Fibroblast of villous mesenchyme (primary cell): Measurements from ENCODE around the gene HACD2. TPM values are rescaled to one million over a fixed set of nuclear protein-coding genes. Genes with fewer than 3 reads are reported as not detected.
"Not testable (repeated sequence)": the region's sequence is repeated elsewhere in the genome, so short reads cannot be mapped to it uniquely, and the experiment has no call there.

ENCODE experiments used
- DNase-seq: peaks from one replicate; pipeline ENCODE4 v3.0.0-alpha.2; 2010; ENCODE audit warnings: low read depth
- H3K4me3 ChIP-seq: 2 replicates; pipeline ENCODE4 v1.5.1; 2011; ENCODE audit warnings: low read depth, mild to moderate bottlenecking, low read length
- total RNA-seq: library from RNA; depleted of rRNA; stranded (reverse); fragments of >200 nt; gene quantifications from 2 replicates; pipeline ENCODE4 v1.2.3, GENCODE V29; 2012
- TF ChIP-seq, protein P1 (sequence below): IDR thresholded peaks from 2 replicates; pipeline ENCODE4 v1.5.1; 2012; ENCODE audit warnings: low read depth, mild to moderate bottlenecking, low read length; ENCODE audit not compliant: insufficient read depth

HACD2 gene
- total RNA-seq, 1 donor, result 51.8 TPM

- DNase-seq, result no peak
- no peak overlapping the region for H3K4me3 ChIP-seq
- TF ChIP-seq, protein P1, sequence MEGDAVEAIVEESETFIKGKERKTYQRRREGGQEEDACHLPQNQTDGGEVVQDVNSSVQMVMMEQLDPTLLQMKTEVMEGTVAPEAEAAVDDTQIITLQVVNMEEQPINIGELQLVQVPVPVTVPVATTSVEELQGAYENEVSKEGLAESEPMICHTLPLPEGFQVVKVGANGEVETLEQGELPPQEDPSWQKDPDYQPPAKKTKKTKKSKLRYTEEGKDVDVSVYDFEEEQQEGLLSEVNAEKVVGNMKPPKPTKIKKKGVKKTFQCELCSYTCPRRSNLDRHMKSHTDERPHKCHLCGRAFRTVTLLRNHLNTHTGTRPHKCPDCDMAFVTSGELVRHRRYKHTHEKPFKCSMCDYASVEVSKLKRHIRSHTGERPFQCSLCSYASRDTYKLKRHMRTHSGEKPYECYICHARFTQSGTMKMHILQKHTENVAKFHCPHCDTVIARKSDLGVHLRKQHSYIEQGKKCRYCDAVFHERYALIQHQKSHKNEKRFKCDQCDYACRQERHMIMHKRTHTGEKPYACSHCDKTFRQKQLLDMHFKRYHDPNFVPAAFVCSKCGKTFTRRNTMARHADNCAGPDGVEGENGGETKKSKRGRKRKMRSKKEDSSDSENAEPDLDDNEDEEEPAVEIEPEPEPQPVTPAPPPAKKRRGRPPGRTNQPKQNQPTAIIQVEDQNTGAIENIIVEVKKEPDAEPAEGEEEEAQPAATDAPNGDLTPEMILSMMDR, result no peak
Measured at GRCh38 chr3:123611082-123611481, 26.2 kb upstream of the HACD2 start.

GRCh38 chr3:123610331-123610730 is 25.5 kb upstream of the HACD2 start:
- DNase-seq, result no peak
- H3K4me3 ChIP-seq, result no peak overlapping the region
- TF ChIP-seq, protein P1, result no peak

GRCh38 chr3:123609063-123609462 is 24.2 kb upstream of the HACD2 start:
- no peak overlapping the region for H3K4me3 ChIP-seq
- TF ChIP-seq, protein P1, result no peak
- DNase-seq, result peak; percentile 39

DNA sequence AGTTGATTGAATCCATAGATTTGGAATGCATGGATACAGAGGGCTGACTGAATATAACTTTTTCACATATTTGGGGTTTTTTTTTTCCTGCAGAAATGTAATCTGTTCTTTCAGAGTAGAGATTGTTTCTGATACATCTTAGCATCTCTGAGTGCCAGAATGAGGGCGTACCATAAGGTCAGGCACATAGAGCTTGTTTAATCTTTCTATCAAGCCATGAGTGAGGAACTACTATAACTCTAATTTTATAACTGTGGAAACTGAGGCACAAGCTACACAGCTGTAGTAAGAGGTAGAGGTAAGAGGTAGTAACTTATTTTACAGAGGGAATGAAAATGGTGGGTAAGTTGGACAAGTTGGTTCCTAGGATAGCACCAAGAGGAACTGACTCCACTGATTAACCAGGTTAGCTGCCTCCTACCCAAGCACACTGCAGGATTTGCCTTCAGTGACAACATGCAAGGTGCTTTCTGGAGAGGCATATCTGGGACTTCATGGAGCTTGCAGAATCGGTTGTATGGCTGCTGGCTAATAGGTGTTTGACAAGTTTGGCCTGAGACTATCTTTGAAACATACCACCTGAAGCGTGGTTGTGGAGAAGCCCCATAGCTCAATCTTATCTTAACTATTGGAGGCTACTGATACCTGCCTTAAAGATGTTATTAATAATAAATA is 23.5 kb upstream of the HACD2 start:
- DNase-seq, result no peak
- H3K4me3 ChIP-seq, result no peak overlapping the region
- TF ChIP-seq, protein P1, result no peak

DNA sequence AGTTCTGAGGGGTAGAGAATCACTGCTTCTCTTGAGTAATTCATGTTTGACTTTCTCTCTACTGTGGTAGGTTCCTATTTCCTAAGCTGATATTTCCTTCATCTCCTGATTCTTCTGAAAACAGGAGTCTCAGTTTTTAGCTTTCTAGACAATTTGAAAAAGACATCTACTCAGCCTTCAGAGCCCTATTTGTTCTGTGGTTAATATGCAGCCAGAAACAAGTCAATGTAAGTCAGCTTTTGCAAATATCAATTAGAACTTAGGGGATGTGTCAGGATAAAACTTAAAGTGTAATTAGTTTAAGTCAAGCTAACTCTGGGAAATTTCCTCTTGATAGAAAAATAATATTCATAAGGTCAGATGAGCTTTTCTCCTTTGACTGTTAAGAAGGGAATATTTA is 21.7 kb upstream of the HACD2 start:
- TF ChIP-seq, protein P1, result no peak
- no peak overlapping the region for H3K4me3 ChIP-seq
- no peak for DNase-seq

DNA sequence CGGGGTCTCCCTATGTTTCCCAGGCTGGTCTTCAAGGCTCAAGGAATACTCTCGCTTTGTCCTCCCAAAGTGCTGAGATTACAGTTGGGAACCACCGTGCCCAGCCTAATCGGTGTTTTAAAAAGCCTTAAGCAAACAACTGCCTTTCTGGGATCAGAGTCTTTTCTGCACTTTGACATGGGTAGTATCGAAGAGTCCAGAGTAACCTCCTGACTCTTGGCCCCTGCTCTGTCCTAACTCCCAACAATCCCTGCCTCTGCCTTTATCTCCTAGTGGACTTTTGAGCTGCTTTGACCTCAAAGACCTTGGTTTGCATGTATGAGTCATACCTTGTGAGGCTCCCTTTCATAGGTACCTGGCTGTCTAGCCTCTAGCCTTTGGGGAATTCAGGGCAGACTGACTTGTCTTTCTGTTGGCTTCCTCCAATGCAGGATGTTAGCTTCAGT is 21.0 kb upstream of the HACD2 start:
- DNase-seq, result peak; percentile 30
- TF ChIP-seq, protein P1, result no peak
- H3K4me3 ChIP-seq, result no peak overlapping the region

DNA sequence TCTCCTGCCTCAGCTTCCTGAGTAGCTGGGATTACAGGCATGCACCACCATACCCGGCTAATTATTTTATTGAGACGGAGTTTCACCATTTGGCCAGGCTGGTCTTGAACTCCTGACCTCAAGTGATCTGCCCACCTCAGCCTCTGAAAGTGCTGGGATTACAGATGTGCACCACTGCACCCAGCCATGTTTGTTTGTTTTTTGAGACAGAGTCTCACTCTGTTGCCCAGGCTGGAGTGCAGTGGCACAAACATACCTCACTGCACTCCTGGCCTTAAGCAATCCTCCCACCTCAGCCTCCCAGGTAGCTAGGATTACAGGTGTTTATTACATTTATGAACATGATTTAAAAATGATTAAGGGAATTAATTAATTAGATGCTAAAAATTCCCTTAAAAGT is 18.3 kb upstream of the HACD2 start:
- H3K4me3 ChIP-seq, DNase-seq: not testable (repeated sequence)
